HCT116 (cell line): Measurements from ENCODE around the gene RSPO1.

Experiments used
- REST ChIP-seq: IDR thresholded peaks from 2 replicates; pipeline ENCODE4 v1.6.1; 2012; ENCODE audit warnings: low read depth
- SRF ChIP-seq: IDR thresholded peaks from 2 replicates; pipeline ENCODE4 v1.6.1; 2012; ENCODE audit warnings: low read depth

- TF ChIP-seq SRF: no peak
- no peak for TF ChIP-seq REST
Observed at GRCh38 chr1:37633040-37633937, 1.4 kb downstream of the RSPO1 start.
